Activated naive CD4-positive, alpha-beta T cell treated with anti-CD3 and anti-CD28 coated beads for 36 hours (primary cell): ENCODE data around the gene WRAP53. TPM values are rescaled to one million over a fixed set of nuclear protein-coding genes. Genes with fewer than 3 reads are reported as not detected.

Experiments used
- CTCF ChIA-PET: fragments of 350-600 bp; sonication (Branson Sonifier 250); formaldehyde crosslinking; loops from one replicate; lab custom pipeline; 2021; ENCODE audit warnings: antibody characterized with exemption; lab: Charles Lee
- DNase-seq: peaks from one replicate; pipeline ENCODE4 v3.0.0-alpha.2; 2020
- H3K27ac Mint-ChIP-seq: one replicate; pipeline ENCODE4 v1.8.0; 2021; ENCODE audit warnings: mild to moderate bottlenecking, mixed read lengths
- H3K27me3 Mint-ChIP-seq: one replicate; pipeline ENCODE4 v1.8.0; 2021; ENCODE audit warnings: low read depth, mixed read lengths
- H3K36me3 Mint-ChIP-seq: one replicate; pipeline ENCODE4 v1.8.0; 2021; ENCODE audit warnings: low read depth, mixed read lengths
- H3K4me1 Mint-ChIP-seq: one replicate; pipeline ENCODE4 v1.8.0; 2021; ENCODE audit warnings: low read depth, mixed read lengths
- H3K4me3 Mint-ChIP-seq: one replicate; pipeline ENCODE4 v1.8.0; 2021; ENCODE audit warnings: mild to moderate bottlenecking, moderate library complexity, mixed read lengths
- H3K9me3 Mint-ChIP-seq: one replicate; pipeline ENCODE4 v1.8.0; 2021; ENCODE audit warnings: mixed read lengths
- intact Hi-C: fragments of 100-400 bp; cut with micrococcal nuclease; formaldehyde crosslinking; loops from one replicate; pipeline ENCODE4 v1.15.1; 2023
- total RNA-seq, 2 experiments: library from RNA; stranded (reverse); gene quantifications; one replicate each; pipeline ENCODE4 v1.2.3, GENCODE V29; 2021

Gene WRAP53
- total RNA-seq, 2 experiments from 2014 or later, result 13.7 to 14.7 TPM

- peaks cover 26% of the 10 kb centered on the region for H3K36me3 Mint-ChIP-seq
- H3K4me1 Mint-ChIP-seq, result peaks cover 11% of the 10 kb centered on the region
- no peak overlapping the region for H3K4me3 Mint-ChIP-seq
- no peak for DNase-seq
- H3K27me3 Mint-ChIP-seq, result peaks cover 40% of the 10 kb centered on the region
- no peaks in the 10 kb centered on the region for H3K9me3 Mint-ChIP-seq
- no peak overlapping the region for H3K27ac Mint-ChIP-seq
- CTCF ChIA-PET, result interaction anchor here (0.7 to 1.0 kb wide), 3 partner anchors 10 to 407 kb away, joined by 3 to 5 read pairs (median 3); no protein-coding TSS in a partner anchor
- intact Hi-C loops, result no loop called here
These were observed 15.6 kb downstream of the WRAP53 start for GRCh38 chr17:7703584-7704479.

GRCh38 chr17:7704601-7705268, 16.5 kb downstream of the WRAP53 start, which contains the start of gene EFNB3:
Gene EFNB3 (plus strand): TSS chr17:7705202. CDS start chr17:7705599, 397 bp downstream.
- peak; percentile 18 for DNase-seq
- Mint-ChIP-seq H3K4me1 (peaks cover 11% of the 10 kb centered on the region), H3K9me3 (no peaks in the 10 kb centered on the region), H3K36me3 (peaks cover 26% of the 10 kb centered on the region), H3K27ac (no peak within 1 kb of the TSS), H3K4me3 (peak within 1 kb of the TSS; percentile 27), H3K27me3 (peaks cover 44% of the 10 kb centered on the region)
- CTCF ChIA-PET, result interaction anchor here (1.0 kb wide), 1 partner anchor 408 kb away, joined by 3 read pairs; no protein-coding TSS in a partner anchor
- intact Hi-C loops, result no loop called here

GRCh38 chr17:7705269-7706255, 17.3 kb downstream of the WRAP53 start:
- H3K4me1 Mint-ChIP-seq, result peaks cover 17% of the 10 kb centered on the region
- H3K27ac Mint-ChIP-seq, result no peak overlapping the region
- H3K9me3 Mint-ChIP-seq, result no peaks in the 10 kb centered on the region
- peaks cover 22% of the 10 kb centered on the region for H3K36me3 Mint-ChIP-seq
- no peak for DNase-seq
- intact Hi-C loops, result no loop called here
- no peak overlapping the region for H3K4me3 Mint-ChIP-seq
- H3K27me3 Mint-ChIP-seq, result peaks cover 48% of the 10 kb centered on the region
- CTCF ChIA-PET, result interaction anchor here (1.0 to 1.3 kb wide), 3 partner anchors 11 to 37 kb away, joined by 3 to 4 read pairs (median 3); no protein-coding TSS in a partner anchor

- Mint-ChIP-seq H3K9me3 (no peaks in the 10 kb centered on the region), H3K27me3 (peaks cover 54% of the 10 kb centered on the region), H3K27ac (no peak overlapping the region), H3K4me3 (no peak overlapping the region), H3K36me3 (peaks cover 11% of the 10 kb centered on the region), H3K4me1 (peaks cover 17% of the 10 kb centered on the region)
- CTCF ChIA-PET, result interaction anchor here (0.6 to 1.3 kb wide), 5 partner anchors 9 to 229 kb away, joined by 3 to 4 read pairs (median 3); no protein-coding TSS in a partner anchor
- no peak for DNase-seq
- intact Hi-C loops, result no loop called here
These were observed 18.5 kb downstream of the WRAP53 start for GRCh38 chr17:7706631-7707354.

GRCh38 chr17:7707446-7707845, 19.2 kb downstream of the WRAP53 start:
- Mint-ChIP-seq H3K9me3 (no peaks in the 10 kb centered on the region), H3K27me3 (peaks cover 56% of the 10 kb centered on the region), H3K4me1 (peaks cover 17% of the 10 kb centered on the region), H3K4me3 (no peak overlapping the region), H3K36me3 (peaks cover 7% of the 10 kb centered on the region), H3K27ac (no peak overlapping the region)
- DNase-seq, result no peak
- intact Hi-C loops, result no loop called here
- CTCF ChIA-PET, result interaction anchor here (1.3 kb wide), 1 partner anchor 35 kb away, joined by 4 read pairs; no protein-coding TSS in a partner anchor

GRCh38 chr17:7707858-7708750, 19.8 kb downstream of the WRAP53 start:
- H3K27me3 Mint-ChIP-seq, result peaks cover 61% of the 10 kb centered on the region
- peaks cover 2% of the 10 kb centered on the region for H3K36me3 Mint-ChIP-seq
- no peak overlapping the region for H3K4me3 Mint-ChIP-seq
- CTCF ChIA-PET, result no interaction called here
- H3K27ac Mint-ChIP-seq, result no peak overlapping the region
- intact Hi-C loops, result no loop called here
- peaks cover 17% of the 10 kb centered on the region for H3K4me1 Mint-ChIP-seq
- H3K9me3 Mint-ChIP-seq, result no peaks in the 10 kb centered on the region
- no peak for DNase-seq

- H3K4me1 Mint-ChIP-seq, result peaks cover 17% of the 10 kb centered on the region
- CTCF ChIA-PET, result interaction anchor here (0.5 kb wide), 1 partner anchor 18 kb away, joined by 5 read pairs; no protein-coding TSS in a partner anchor
- intact Hi-C loops, result no loop called here
- H3K27me3 Mint-ChIP-seq, result peaks cover 60% of the 10 kb centered on the region
- H3K4me3 Mint-ChIP-seq, result no peak overlapping the region
- no peaks in the 10 kb centered on the region for H3K36me3 Mint-ChIP-seq
- no peak overlapping the region for H3K27ac Mint-ChIP-seq
- H3K9me3 Mint-ChIP-seq, result no peaks in the 10 kb centered on the region
- no peak for DNase-seq
These were observed 20.8 kb downstream of the WRAP53 start for GRCh38 chr17:7709031-7709430.

- Mint-ChIP-seq H3K27ac (no peak overlapping the region), H3K27me3 (peaks cover 60% of the 10 kb centered on the region), H3K36me3 (no peaks in the 10 kb centered on the region), H3K4me1 (peaks cover 10% of the 10 kb centered on the region), H3K4me3 (no peak overlapping the region), H3K9me3 (no peaks in the 10 kb centered on the region)
- CTCF ChIA-PET, result no interaction called here
- intact Hi-C loops, result no loop called here
- no peak for DNase-seq
These were observed 22.0 kb downstream of the WRAP53 start for GRCh38 chr17:7710301-7710700.

- Mint-ChIP-seq H3K4me1 (peaks cover 6% of the 10 kb centered on the region), H3K27ac (no peak overlapping the region), H3K9me3 (no peaks in the 10 kb centered on the region), H3K36me3 (no peaks in the 10 kb centered on the region), H3K27me3 (peaks cover 62% of the 10 kb centered on the region), H3K4me3 (no peak overlapping the region)
- DNase-seq, result peak; percentile 22
- CTCF ChIA-PET, result interaction anchor here (0.6 kb wide), 1 partner anchor 340 kb away, joined by 3 read pairs; no protein-coding TSS in a partner anchor
- intact Hi-C loops, result no loop called here
These were observed 22.9 kb downstream of the WRAP53 start for GRCh38 chr17:7711051-7711755.
